T-helper 2 cell treated with Interferon-gamma antibody and Interleukin-4, amounts not matched to agents 5 μg/mL and 100 μg/mL, for 36 hours (primary cell): Measurements from ENCODE around the gene PRKCA.

Source experiments
- DNase-seq: peaks from one replicate; pipeline ENCODE4 v3.0.0; 2021; ENCODE audit warnings: low spot score
- H3K27ac Mint-ChIP-seq: one replicate; pipeline ENCODE4 v1.8.0; 2021; ENCODE audit warnings: mild to moderate bottlenecking, mixed read lengths
- H3K27me3 Mint-ChIP-seq: one replicate; pipeline ENCODE4 v1.8.0; 2021; ENCODE audit warnings: low read depth, mixed read lengths
- H3K36me3 Mint-ChIP-seq: one replicate; pipeline ENCODE4 v1.8.0; 2021; ENCODE audit warnings: low read depth, mixed read lengths
- H3K4me1 Mint-ChIP-seq: one replicate; pipeline ENCODE4 v1.8.0; 2021; ENCODE audit warnings: low read depth, mixed read lengths
- H3K4me3 Mint-ChIP-seq: one replicate; pipeline ENCODE4 v1.8.0; 2022; ENCODE audit warnings: mild to moderate bottlenecking, moderate library complexity, mixed read lengths
- H3K9me3 Mint-ChIP-seq: one replicate; pipeline ENCODE4 v1.8.0; 2021; ENCODE audit warnings: mixed read lengths

The PRKCA gene

DNA sequence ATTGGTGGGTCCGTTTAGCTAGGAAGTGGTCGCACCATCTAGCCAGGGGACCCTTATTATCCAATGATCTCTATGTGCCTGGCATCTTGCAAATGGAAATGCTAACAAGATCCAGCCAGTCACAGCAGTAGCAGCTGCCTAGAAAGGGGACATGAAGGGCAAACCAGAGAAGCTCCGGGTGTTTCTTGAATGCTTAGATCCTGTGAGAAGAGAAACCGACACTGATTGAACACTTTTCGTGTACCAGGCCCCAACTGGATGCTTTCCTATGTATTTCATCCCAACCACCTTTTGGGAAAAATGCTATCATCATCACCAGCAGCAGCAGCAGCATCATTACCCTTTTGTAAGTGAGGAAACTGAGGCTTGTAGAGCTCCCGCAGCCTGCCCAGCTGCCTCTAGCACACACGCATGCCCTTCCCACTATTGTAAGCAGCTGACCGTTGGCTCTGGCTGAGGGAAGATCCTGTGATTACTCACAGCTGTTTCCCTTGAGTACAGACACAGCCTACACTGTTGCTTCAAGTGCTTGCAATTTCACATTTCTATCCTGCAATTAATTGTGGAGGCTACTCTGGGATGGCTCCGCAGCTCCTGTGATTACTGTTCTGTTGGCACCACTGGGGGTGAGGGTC, 351.8 kb downstream of the PRKCA start:
- Mint-ChIP-seq H3K27me3 (no peaks in the 10 kb centered on the region), H3K36me3 (peaks cover 77% of the 10 kb centered on the region), H3K4me1 (peaks cover 40% of the 10 kb centered on the region), H3K4me3 (no peak overlapping the region), H3K27ac (no peak overlapping the region), H3K9me3 (peaks cover 17% of the 10 kb centered on the region)
- DNase-seq, result no peak

DNA sequence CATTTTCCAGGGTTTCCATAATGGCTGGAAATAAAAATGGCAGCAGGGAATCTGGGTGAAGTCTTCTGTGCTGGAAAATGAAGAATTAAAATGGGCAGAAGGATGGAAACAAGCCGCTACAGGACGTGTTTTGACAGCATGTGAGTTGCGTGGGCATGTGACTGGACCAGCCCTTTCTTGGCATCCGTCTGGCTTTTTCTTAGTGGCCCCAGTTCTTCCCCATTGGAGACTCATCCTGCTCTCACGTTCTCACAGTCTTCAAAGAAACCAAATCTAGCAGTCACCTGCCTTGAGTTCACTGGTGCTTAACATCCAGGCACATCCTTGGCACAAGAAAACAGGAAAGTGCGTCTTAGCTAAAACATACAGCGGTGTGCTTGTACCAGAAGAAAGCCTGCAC, 352.4 kb downstream of the PRKCA start:
- Mint-ChIP-seq H3K4me3 (no peak overlapping the region), H3K4me1 (peaks cover 38% of the 10 kb centered on the region), H3K27ac (no peak overlapping the region), H3K27me3 (no peaks in the 10 kb centered on the region), H3K36me3 (peaks cover 75% of the 10 kb centered on the region), H3K9me3 (peaks cover 17% of the 10 kb centered on the region)
- no peak for DNase-seq

DNA sequence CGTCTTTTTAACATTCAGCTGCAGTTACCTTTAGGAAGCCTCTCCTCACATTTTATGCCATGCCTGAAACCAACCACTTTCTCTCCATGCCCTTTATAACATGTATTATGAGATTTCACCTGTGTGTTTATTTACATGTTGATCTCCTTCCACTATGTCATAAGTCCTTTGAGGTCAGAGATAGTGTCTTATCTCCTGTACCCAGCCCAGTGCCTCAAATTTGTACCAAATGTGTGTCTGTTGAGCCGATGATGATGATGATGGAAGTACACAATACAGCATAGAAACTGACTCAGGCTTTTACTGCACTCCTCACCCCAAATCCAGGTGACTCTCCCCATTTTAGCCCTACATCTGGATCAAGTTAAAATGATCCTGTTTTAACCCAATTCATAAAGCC, 353.0 kb downstream of the PRKCA start:
- H3K27me3 Mint-ChIP-seq, result no peaks in the 10 kb centered on the region
- no peak overlapping the region for H3K4me3 Mint-ChIP-seq
- H3K4me1 Mint-ChIP-seq, result peaks cover 36% of the 10 kb centered on the region
- H3K36me3 Mint-ChIP-seq, result peaks cover 77% of the 10 kb centered on the region
- H3K9me3 Mint-ChIP-seq, result peaks cover 17% of the 10 kb centered on the region
- H3K27ac Mint-ChIP-seq, result no peak overlapping the region
- no peak for DNase-seq

DNA sequence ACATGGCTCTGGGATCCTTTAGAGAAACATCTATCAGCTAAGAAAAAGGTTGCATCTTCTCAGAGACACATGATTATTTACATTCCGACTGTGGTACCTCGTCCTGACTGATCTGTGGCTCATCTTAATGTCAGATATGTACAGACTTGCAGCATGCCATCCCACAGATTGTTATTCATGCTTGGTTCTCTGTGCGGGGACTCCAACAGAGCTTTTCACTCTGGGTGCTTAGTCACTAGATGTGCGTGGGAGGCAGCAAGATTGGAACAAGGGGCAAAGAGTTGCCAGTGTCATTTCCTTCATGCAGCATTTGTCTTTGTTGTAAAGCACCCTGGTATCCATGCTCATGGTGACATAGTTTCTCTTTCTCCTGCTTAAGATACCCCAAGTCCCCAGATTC, 353.4 kb downstream of the PRKCA start:
- DNase-seq, result peak; percentile 76
- peaks cover 17% of the 10 kb centered on the region for H3K9me3 Mint-ChIP-seq
- peak overlapping the region; percentile 11 for H3K27ac Mint-ChIP-seq
- H3K4me1 Mint-ChIP-seq, result peaks cover 33% of the 10 kb centered on the region
- peaks cover 73% of the 10 kb centered on the region for H3K36me3 Mint-ChIP-seq
- H3K27me3 Mint-ChIP-seq, result no peaks in the 10 kb centered on the region
- no peak overlapping the region for H3K4me3 Mint-ChIP-seq

DNA sequence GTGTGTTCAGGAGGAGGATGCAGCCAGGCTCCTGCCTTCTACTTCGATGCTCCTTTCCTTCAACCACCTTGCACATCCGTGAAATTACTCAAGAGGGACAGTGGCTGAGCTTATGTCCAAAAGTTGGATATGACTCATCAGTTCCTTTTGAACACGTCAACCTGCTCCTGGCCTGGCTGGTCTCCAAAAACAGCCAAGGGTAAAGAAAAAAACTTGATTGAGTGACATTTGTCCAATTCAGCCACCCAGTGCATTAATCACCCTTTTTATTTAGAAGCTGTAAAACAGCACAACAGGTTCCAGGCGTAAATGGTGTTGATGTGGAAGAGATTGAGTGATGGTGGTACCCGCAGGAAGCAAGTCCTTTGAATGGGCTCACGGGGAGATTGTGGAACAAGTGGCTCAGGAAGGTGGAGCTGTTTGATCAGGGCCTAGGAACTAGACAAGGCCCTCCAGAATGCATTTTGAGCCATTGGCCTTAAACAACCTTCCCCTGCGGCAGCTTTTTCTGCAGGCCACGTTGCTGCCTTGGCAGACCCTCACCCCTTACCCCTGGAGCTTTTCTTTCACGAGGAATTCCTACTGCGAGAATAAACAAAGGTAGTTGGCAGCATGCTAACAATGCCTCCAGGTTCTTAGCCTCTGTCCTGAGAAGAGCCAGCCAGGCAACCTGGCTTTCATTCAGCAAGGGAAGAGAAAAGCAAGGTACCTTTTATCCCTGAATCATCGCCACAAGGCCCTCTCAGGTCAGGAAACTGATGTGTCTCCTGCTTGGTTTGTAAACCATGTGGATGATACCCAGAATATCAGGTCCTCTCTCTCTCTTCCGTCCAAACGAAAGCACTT, 359.2 kb downstream of the PRKCA start:
- no peak overlapping the region for H3K27ac Mint-ChIP-seq
- peaks cover 16% of the 10 kb centered on the region for H3K4me1 Mint-ChIP-seq
- H3K36me3 Mint-ChIP-seq, result peaks cover 37% of the 10 kb centered on the region
- H3K9me3 Mint-ChIP-seq, result peaks cover 12% of the 10 kb centered on the region
- no peak for DNase-seq
- H3K4me3 Mint-ChIP-seq, result no peak overlapping the region
- H3K27me3 Mint-ChIP-seq, result no peaks in the 10 kb centered on the region

DNA sequence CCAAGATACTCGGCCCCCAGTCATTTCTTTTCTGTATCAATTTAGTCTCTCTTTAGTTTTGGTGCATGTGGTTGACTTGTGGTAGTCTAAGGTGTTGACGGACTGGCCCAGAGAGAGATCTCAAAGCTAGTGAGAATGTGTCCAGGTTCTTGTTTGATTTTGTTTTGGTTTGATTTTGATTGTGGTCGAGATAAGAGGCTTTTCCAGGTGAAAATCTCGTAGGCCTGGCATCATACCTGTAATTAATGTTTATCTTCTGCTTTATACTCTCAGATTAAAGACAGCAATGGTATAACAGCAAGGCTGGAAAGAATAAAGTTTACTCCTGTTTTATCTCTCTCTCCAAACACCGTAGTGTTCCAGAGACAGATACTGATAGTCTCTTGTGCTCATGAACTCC, 360.1 kb downstream of the PRKCA start:
- Mint-ChIP-seq H3K9me3 (peaks cover 5% of the 10 kb centered on the region), H3K4me1 (peaks cover 25% of the 10 kb centered on the region), H3K36me3 (peaks cover 30% of the 10 kb centered on the region), H3K4me3 (no peak overlapping the region), H3K27me3 (no peaks in the 10 kb centered on the region), H3K27ac (no peak overlapping the region)
- no peak for DNase-seq

DNA sequence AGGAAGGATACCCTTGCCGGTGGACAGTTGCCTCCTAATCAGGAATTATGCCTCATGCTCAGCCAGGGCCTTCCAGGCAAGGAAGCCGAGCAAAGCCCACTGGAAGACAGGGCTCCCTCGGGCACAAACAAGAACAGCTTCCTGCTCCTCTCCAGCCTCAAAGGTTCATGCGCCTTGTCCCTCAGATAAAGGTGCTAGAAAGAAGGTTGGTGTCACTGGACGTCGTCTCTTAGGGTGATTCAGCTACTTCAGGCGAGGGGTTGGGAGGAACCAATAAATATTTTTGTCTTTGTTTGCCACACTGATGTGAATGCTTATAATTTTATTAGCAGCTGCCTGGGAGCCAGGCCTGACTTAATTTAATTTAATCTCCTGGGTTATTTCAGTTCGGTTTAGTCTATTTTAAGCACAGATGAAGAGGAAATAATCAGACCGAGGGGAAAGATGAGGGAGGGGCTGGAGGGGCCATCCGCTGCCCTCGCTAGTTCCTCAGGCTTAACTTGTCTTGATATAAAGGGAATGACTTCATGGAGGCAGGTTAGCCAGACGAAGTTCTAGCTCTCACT, 360.7 kb downstream of the PRKCA start:
- Mint-ChIP-seq H3K4me3 (no peak overlapping the region), H3K36me3 (peaks cover 31% of the 10 kb centered on the region), H3K9me3 (no peaks in the 10 kb centered on the region), H3K27ac (no peak overlapping the region), H3K27me3 (no peaks in the 10 kb centered on the region), H3K4me1 (peaks cover 31% of the 10 kb centered on the region)
- DNase-seq, result no peak

DNA sequence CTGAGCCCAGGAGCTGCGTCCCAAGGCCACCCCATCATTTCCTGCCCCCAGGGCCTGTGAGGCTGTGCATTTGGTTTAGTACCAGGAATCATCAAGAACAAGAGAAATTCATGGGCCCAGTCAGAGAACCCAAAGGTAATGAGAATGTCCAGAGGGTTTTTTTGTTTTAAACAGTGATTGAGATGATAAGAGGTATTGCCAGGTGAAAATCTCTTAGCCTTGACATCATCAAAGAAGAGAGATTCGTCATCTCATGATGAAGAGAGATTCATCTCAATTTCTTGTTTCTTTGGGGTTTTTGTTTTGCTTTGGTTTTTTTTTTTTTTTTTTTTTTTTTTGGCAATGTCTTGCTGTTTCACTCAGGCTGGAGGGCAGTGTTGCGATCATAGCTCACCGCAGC, 361.9 kb downstream of the PRKCA start:
- Mint-ChIP-seq H3K27ac (no peak overlapping the region), H3K9me3 (no peaks in the 10 kb centered on the region), H3K36me3 (peaks cover 30% of the 10 kb centered on the region), H3K4me3 (no peak overlapping the region), H3K4me1 (peaks cover 38% of the 10 kb centered on the region), H3K27me3 (no peaks in the 10 kb centered on the region)
- no peak for DNase-seq

DNA sequence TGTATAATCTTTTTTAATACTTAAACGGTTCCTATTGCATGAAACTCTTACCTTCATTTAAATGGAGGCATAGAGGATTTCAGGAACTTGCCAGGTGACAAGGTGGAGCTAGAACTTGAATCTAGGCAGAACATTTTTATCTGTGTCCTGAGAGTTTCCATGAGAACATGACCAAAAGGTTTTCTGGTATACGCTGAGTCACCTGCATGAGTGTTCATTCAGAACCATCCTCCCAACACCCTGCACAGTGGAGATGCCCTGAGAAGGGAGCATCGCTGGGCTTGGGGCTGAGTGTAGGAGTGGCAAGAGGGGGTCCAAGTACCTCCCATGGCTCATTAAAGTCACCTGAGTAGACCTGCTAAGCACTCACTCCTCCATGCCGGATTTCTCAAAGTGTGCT, 362.8 kb downstream of the PRKCA start:
- Mint-ChIP-seq H3K27me3 (no peaks in the 10 kb centered on the region), H3K4me1 (peaks cover 41% of the 10 kb centered on the region), H3K36me3 (peaks cover 29% of the 10 kb centered on the region), H3K4me3 (no peak overlapping the region), H3K9me3 (no peaks in the 10 kb centered on the region), H3K27ac (no peak overlapping the region)
- no peak for DNase-seq

DNA sequence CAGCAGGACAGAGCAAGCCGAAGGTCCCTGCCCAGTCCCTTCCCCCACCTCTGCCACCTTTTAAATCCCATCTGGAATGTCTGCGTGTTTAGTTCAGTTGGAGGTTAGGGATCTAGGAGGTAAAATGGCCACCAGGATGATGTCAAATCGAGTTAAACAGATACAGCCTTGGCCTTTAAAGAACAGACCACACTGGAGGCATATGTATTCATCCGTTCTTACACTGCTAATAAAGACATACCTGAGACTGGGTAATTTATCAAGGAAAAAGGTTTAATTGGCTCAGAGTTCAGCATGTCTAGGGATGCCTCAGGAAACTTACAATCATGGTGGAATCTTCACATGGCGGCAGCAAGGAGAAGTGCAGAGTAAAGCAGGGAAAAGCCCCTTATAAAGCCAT, 364.7 kb downstream of the PRKCA start:
- Mint-ChIP-seq H3K27ac (peak overlapping the region; percentile 43), H3K36me3 (peaks cover 27% of the 10 kb centered on the region), H3K9me3 (no peaks in the 10 kb centered on the region), H3K4me3 (peak overlapping the region; percentile 50), H3K4me1 (peaks cover 44% of the 10 kb centered on the region), H3K27me3 (no peaks in the 10 kb centered on the region)
- DNase-seq, result no peak

DNA sequence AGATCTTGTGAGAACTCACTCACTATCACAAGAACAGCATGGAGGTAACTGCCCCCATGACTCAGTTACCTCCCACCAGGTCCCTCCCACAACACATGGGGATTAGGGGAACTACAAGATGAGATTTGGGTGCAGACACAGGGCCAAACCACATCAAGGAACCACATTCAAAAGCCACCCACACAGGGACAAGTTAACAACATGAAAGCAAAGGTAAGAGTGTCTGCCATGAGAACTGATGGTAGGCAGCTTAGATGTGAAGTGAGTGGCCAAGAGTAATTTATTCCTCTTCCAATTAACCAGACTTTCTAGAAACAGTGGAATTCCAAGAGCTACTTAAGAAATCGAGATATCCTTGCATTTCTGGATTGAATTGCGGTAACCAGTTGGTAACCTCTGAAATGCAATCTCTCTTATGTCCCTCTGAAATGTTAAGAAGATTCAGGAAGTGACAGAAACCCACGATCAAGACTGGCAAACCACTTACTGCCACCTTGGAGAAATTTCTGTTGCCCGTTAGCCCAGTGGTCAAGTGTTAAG, 365.1 kb downstream of the PRKCA start:
- Mint-ChIP-seq H3K27me3 (no peaks in the 10 kb centered on the region), H3K4me1 (peaks cover 41% of the 10 kb centered on the region), H3K27ac (peak overlapping the region; percentile 43), H3K36me3 (peaks cover 25% of the 10 kb centered on the region), H3K9me3 (no peaks in the 10 kb centered on the region), H3K4me3 (peak overlapping the region; percentile 50)
- DNase-seq, result peak; percentile 82

DNA sequence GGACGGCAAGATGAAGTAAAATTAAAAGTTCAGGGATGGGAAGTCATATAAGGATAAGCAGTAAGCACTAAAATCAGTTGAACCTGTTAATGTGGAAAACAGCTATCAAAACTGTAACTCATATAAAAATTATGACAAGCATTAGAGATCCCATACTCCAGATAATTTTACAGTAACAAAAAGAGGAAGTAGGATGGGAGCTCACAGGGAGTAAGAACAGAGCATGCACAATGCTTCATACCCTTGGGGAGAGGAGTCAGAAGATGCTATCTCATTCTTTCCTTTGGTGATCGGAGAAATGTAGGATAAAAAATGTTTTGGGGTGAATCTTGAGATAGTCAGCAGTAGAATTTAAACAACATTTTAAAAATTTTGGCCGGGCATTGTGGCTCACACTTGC, 367.8 kb downstream of the PRKCA start:
- H3K27ac Mint-ChIP-seq, result no peak overlapping the region
- H3K4me1 Mint-ChIP-seq, result peaks cover 50% of the 10 kb centered on the region
- no peak overlapping the region for H3K4me3 Mint-ChIP-seq
- no peaks in the 10 kb centered on the region for H3K27me3 Mint-ChIP-seq
- peaks cover 28% of the 10 kb centered on the region for H3K36me3 Mint-ChIP-seq
- H3K9me3 Mint-ChIP-seq, result no peaks in the 10 kb centered on the region
- no peak for DNase-seq

DNA sequence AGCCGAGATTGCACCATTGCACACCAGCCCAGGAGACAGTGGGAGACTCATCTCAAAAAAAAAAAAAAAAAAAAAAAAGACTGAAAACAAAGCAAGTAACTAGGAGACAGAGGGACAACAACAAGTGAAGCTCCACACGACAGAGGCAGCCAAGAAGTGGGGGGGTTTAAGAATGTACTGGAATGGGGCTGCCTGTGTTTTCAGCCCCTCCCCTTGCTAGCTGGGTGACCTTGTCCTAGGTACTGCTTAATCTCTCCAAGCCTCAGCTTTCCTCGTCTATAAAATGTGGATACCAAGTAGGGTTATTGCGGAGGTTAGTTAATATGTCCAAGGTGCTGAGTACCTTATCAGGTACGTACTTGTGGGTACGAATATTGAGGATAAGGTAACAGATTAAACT, 368.7 kb downstream of the PRKCA start:
- Mint-ChIP-seq H3K27me3 (no peaks in the 10 kb centered on the region), H3K4me1 (peaks cover 50% of the 10 kb centered on the region), H3K27ac (no peak overlapping the region), H3K4me3 (no peak overlapping the region), H3K9me3 (no peaks in the 10 kb centered on the region), H3K36me3 (peaks cover 32% of the 10 kb centered on the region)
- DNase-seq, result no peak

DNA sequence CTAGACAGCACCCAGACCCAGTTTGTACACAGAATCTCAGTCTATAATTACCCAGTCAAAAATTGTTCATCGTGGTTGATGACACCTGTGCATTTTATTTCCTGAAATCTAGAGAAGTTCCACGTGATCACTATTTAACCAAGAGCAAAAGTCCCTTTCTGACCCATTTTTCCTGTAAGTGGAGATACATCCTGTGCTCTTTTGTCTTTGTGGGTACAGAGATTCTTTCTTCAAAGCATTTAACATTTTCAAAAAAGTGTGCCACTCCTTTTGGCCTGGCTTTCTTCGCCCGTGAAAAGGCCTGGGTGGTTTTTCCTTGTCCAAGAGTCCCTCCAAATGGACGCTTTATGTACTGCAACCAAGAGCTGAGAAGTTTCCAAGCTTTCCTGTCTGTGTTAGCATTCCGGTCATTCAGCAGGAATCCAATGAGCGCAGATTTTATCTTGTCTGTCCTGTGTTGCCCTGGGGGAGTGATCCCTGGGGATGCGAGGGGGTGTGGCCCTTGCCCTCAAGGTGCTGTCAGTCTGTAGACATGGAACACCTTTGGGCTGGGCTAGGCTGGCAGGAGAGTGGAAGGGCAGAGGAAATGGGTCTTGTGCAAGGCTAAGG, 371.4 kb downstream of the PRKCA start:
- Mint-ChIP-seq H3K27me3 (no peaks in the 10 kb centered on the region), H3K27ac (peak overlapping the region; percentile 32), H3K9me3 (peaks cover 10% of the 10 kb centered on the region), H3K4me3 (peak overlapping the region; percentile 37), H3K36me3 (peaks cover 38% of the 10 kb centered on the region), H3K4me1 (peaks cover 39% of the 10 kb centered on the region)
- peak; percentile 17 for DNase-seq
